MM.1S (cell line): ENCODE measurements around the gene SEC61A1.

ENCODE experiments used
- DNase-seq: peaks from one replicate; pipeline ENCODE4 v3.0.0-alpha.2; 2015
- H2AFZ ChIP-seq: fragments of 300-600 bp; sonication (generic); 2 replicates; pipeline ENCODE4 v1.6.0; 2016; ENCODE audit warnings: antibody characterized with exemption, low read length
- H3F3A ChIP-seq: fragments of 300-600 bp; sonication (generic); 2 replicates; pipeline ENCODE4 v1.6.1; 2016; ENCODE audit warnings: mild to moderate bottlenecking, antibody characterized with exemption, low read length, moderate library complexity, mixed read lengths; ENCODE audit not compliant: insufficient read depth
- H3K27ac ChIP-seq: fragments of 300-600 bp; sonication (generic); 2 replicates; pipeline ENCODE4 v1.5.1; 2016; ENCODE audit warnings: mild to moderate bottlenecking, low read length
- H3K27me3 ChIP-seq: fragments of 300-600 bp; sonication (generic); replicated peaks from 2 replicates; pipeline ENCODE4 v1.6.0; 2016; ENCODE audit warnings: low read length; ENCODE audit not compliant: insufficient read depth
- H3K36me3 ChIP-seq: fragments of 300-600 bp; sonication (generic); replicated peaks from 2 replicates; pipeline ENCODE4 v1.6.1; 2016; ENCODE audit warnings: mild to moderate bottlenecking, low read length, mixed read lengths; ENCODE audit not compliant: insufficient read depth
- H3K4me1 ChIP-seq: fragments of 300-600 bp; sonication (generic); 2 replicates; pipeline ENCODE4 v1.6.1; 2016; ENCODE audit warnings: low read length, mixed read lengths
- H3K4me2 ChIP-seq: fragments of 300-600 bp; sonication (generic); 2 replicates; pipeline ENCODE4 v1.6.0; 2016; ENCODE audit warnings: low read depth, low read length
- H3K4me3 ChIP-seq: fragments of 300-600 bp; sonication (generic); 2 replicates; pipeline ENCODE4 v1.5.1; 2016; ENCODE audit warnings: low read length, mixed read lengths
- H3K79me2 ChIP-seq: fragments of 300-600 bp; sonication (generic); 2 replicates; pipeline ENCODE4 v1.6.1; 2016; ENCODE audit warnings: mixed run types, low read length, mixed read lengths
- H3K9ac ChIP-seq: fragments of 300-600 bp; sonication (generic); 2 replicates; pipeline ENCODE4 v1.6.1; 2016; ENCODE audit warnings: low read length, mixed read lengths
- H3K9me2 ChIP-seq: fragments of 300-600 bp; sonication (generic); replicated peaks from 2 replicates; pipeline ENCODE4 v1.6.1; 2016; ENCODE audit warnings: mild to moderate bottlenecking, low read length, mixed read lengths; ENCODE audit not compliant: insufficient read depth
- H3K9me3 ChIP-seq: fragments of 300-600 bp; sonication (generic); replicated peaks from 2 replicates; pipeline ENCODE4 v1.6.1; 2016; ENCODE audit warnings: mild to moderate bottlenecking, low read length, mixed read lengths; ENCODE audit not compliant: insufficient read depth
- H4K20me1 ChIP-seq: fragments of 300-600 bp; sonication (generic); 2 replicates; pipeline ENCODE4 v1.6.1; 2016; ENCODE audit warnings: mild to moderate bottlenecking, low read length, moderate library complexity, mixed read lengths; ENCODE audit not compliant: insufficient read depth
- CTCF ChIP-seq: fragments of 300-600 bp; sonication (generic); IDR thresholded peaks from 2 replicates; pipeline ENCODE4 v1.5.1; 2016; ENCODE audit warnings: antibody characterized with exemption, low read length, mixed read lengths
- EZH2 ChIP-seq: fragments of 300-600 bp; sonication (generic); optimal IDR thresholded peaks from 2 replicates; pipeline ENCODE3; 2017; ENCODE audit warnings: low read depth, mild to moderate bottlenecking, antibody characterized with exemption, low read length, mixed read lengths
- EZH2phosphoT487 ChIP-seq: fragments of 300-600 bp; sonication (generic); IDR thresholded peaks from 2 replicates; pipeline ENCODE4 v1.6.1; 2018; ENCODE audit warnings: antibody characterized with exemption, low read length

SEC61A1 gene

DNA sequence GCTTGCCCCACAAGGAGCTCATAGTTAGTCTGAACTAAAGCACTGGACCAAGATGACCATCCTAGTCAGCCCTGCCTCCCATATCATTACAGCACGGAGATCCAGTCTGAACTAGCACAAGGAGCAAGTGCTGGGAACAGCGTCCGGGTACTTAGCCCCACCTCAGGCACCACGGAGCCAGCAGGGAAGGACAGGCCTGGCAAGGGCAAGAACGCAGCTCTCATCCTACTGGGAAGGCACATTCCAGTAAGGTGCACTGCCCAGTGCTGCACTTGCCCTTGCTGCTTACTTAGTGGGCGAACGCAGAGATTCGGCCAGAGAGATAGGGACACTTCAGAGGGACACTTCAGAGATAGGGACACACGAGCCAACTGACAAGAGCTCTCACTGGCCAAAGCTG, 27.6 kb downstream of the SEC61A1 start:
- H3K27me3 ChIP-seq = no peaks in the 10 kb centered on the region
- no peak overlapping the region for H3K4me3 ChIP-seq
- H3K79me2 ChIP-seq = no peaks in the 10 kb centered on the region
- H4K20me1 ChIP-seq = peaks cover 8% of the 10 kb centered on the region; the same call in 1 of the 2 replicates
- H3K9ac ChIP-seq = no peak overlapping the region
- H3K4me1 ChIP-seq = peaks cover 12% of the 10 kb centered on the region
- H3K4me2 ChIP-seq = no peak overlapping the region
- no peak overlapping the region for H3K27ac ChIP-seq
- H2AFZ ChIP-seq = no peak overlapping the region
- H3K9me2 ChIP-seq = no peaks in the 10 kb centered on the region
- DNase-seq = no peak
- H3F3A ChIP-seq = peaks cover 7% of the 10 kb centered on the region
- H3K36me3 ChIP-seq = no peaks in the 10 kb centered on the region
- no peaks in the 10 kb centered on the region for H3K9me3 ChIP-seq
- TF ChIP-seq EZH2phosphoT487 (no peak), CTCF (no peak), EZH2 (no peak)

- DNase-seq = no peak
- no peak for TF ChIP-seq EZH2
- TF ChIP-seq CTCF = no peak
- TF ChIP-seq EZH2phosphoT487 = no peak
- Histone ChIP-seq H2AFZ (no peak overlapping the region), H3K4me3 (no peak overlapping the region), H3K79me2 (no peaks in the 10 kb centered on the region), H3K9me3 (no peaks in the 10 kb centered on the region), H3K9ac (no peak overlapping the region), H3K9me2 (no peaks in the 10 kb centered on the region), H3K4me1 (peaks cover 6% of the 10 kb centered on the region), H3F3A (0 out of 2 replicates have a peak, but pooled peaks cover under 1% of the 10 kb centered on the region), H3K27me3 (no peaks in the 10 kb centered on the region), H3K4me2 (no peak overlapping the region), H3K27ac (no peak overlapping the region), H4K20me1 (peaks cover 6% of the 10 kb centered on the region; the same call in 1 of the 2 replicates), H3K36me3 (no peaks in the 10 kb centered on the region)
These were observed 28.3 kb downstream of the SEC61A1 start for GRCh38 chr3:128080323-128081080.

GRCh38 chr3:128081226-128081625, 29.0 kb downstream of the SEC61A1 start:
- TF ChIP-seq CTCF (no peak), EZH2 (no peak), EZH2phosphoT487 (no peak)
- Histone ChIP-seq H3K36me3 (no peaks in the 10 kb centered on the region), H3K9me3 (no peaks in the 10 kb centered on the region), H3K27me3 (no peaks in the 10 kb centered on the region), H2AFZ (no peak overlapping the region), H4K20me1 (0 out of 2 replicates have a peak, but pooled peaks cover under 1% of the 10 kb centered on the region), H3K27ac (no peak overlapping the region), H3K4me2 (no peak overlapping the region), H3K4me3 (no peak overlapping the region), H3K9me2 (no peaks in the 10 kb centered on the region), H3K79me2 (no peaks in the 10 kb centered on the region), H3K4me1 (0 out of 2 replicates have a peak, but pooled peaks cover under 1% of the 10 kb centered on the region), H3F3A (no peaks in the 10 kb centered on the region), H3K9ac (no peak overlapping the region)
- no peak for DNase-seq
